ENCODE measurements around the gene MRPL28.

Gene MRPL28

GRCh38 chr16:356741-357140, 13.6 kb downstream of the MRPL28 start:
- H3K9me2 ChIP-seq (replicated peaks; ENCODE audit: insufficient read depth, low read length) = no peaks in the 10 kb centered on the region
- no peak overlapping the region for H3K9ac ChIP-seq (ENCODE audit: low read length)
- no peak overlapping the region for H3K4me2 ChIP-seq (ENCODE audit: low read depth, low read length, poor library complexity, severe bottlenecking)
- TF ChIP-seq EZH2phosphoT487 (conservative IDR thresholded peaks at IDR 0.05; ENCODE audit: low read length) = no peak
- TF ChIP-seq CTCF (IDR thresholded peaks at IDR 0.05; ENCODE audit: insufficient read depth, low read length, poor library complexity, severe bottlenecking) = no peak
- no peaks in the 10 kb centered on the region for H3K36me3 ChIP-seq (ENCODE audit: low read length)
- no peak overlapping the region for H3K4me3 ChIP-seq (ENCODE audit: insufficient read depth, low read length, poor library complexity, severe bottlenecking)
- no peak overlapping the region for H3K27ac ChIP-seq (ENCODE audit: low read depth, low read length)
- no peaks in the 10 kb centered on the region for H4K20me1 ChIP-seq (ENCODE audit: low read depth, low read length)
- H3K79me2 ChIP-seq (ENCODE audit: insufficient read depth, low read length) = no peaks in the 10 kb centered on the region
- no peaks in the 10 kb centered on the region for H3F3A ChIP-seq (ENCODE audit: insufficient read depth)
- H2AFZ ChIP-seq (ENCODE audit: low read depth, low read length, severe bottlenecking) = no peak overlapping the region
- H3K27me3 ChIP-seq (ENCODE audit: low read length) = no peaks in the 10 kb centered on the region
- H3K9me3 ChIP-seq (ENCODE audit: insufficient read depth, low read length) = no peaks in the 10 kb centered on the region

GRCh38 chr16:354971-355461, 15.3 kb downstream of the MRPL28 start:
- Histone ChIP-seq H3K9me2 (replicated peaks; ENCODE audit: insufficient read depth, low read length) (no peaks in the 10 kb centered on the region), H3F3A (ENCODE audit: insufficient read depth) (no peaks in the 10 kb centered on the region), H3K79me2 (ENCODE audit: insufficient read depth, low read length) (peaks cover 11% of the 10 kb centered on the region; the same call in 1 of the 2 replicates), H3K9ac (ENCODE audit: low read length) (no peak overlapping the region), H4K20me1 (ENCODE audit: low read depth, low read length) (no peaks in the 10 kb centered on the region), H3K27me3 (ENCODE audit: low read length) (no peaks in the 10 kb centered on the region), H2AFZ (ENCODE audit: low read depth, low read length, severe bottlenecking) (no peak overlapping the region), H3K4me3 (ENCODE audit: insufficient read depth, low read length, poor library complexity, severe bottlenecking) (no peak overlapping the region), H3K36me3 (ENCODE audit: low read length) (no peaks in the 10 kb centered on the region), H3K4me2 (ENCODE audit: low read depth, low read length, poor library complexity, severe bottlenecking) (no peak overlapping the region), H3K9me3 (ENCODE audit: insufficient read depth, low read length) (no peaks in the 10 kb centered on the region), H3K27ac (ENCODE audit: low read depth, low read length) (no peak overlapping the region)
- TF ChIP-seq CTCF (IDR thresholded peaks at IDR 0.05; ENCODE audit: insufficient read depth, low read length, poor library complexity, severe bottlenecking) = no peak
- no peak for TF ChIP-seq EZH2phosphoT487 (conservative IDR thresholded peaks at IDR 0.05; ENCODE audit: low read length)

- Histone ChIP-seq H2AFZ (ENCODE audit: low read depth, low read length, severe bottlenecking) (no peak overlapping the region), H3K79me2 (ENCODE audit: insufficient read depth, low read length) (peaks cover 15% of the 10 kb centered on the region; the same call in 1 of the 2 replicates), H3K36me3 (ENCODE audit: low read length) (no peaks in the 10 kb centered on the region), H3K9me3 (ENCODE audit: insufficient read depth, low read length) (no peaks in the 10 kb centered on the region), H3K4me3 (ENCODE audit: insufficient read depth, low read length, poor library complexity, severe bottlenecking) (no peak overlapping the region), H3K27ac (ENCODE audit: low read depth, low read length) (no peak overlapping the region), H4K20me1 (ENCODE audit: low read depth, low read length) (no peaks in the 10 kb centered on the region), H3F3A (ENCODE audit: insufficient read depth) (no peaks in the 10 kb centered on the region), H3K27me3 (ENCODE audit: low read length) (no peaks in the 10 kb centered on the region), H3K4me2 (ENCODE audit: low read depth, low read length, poor library complexity, severe bottlenecking) (no peak overlapping the region), H3K9me2 (replicated peaks; ENCODE audit: insufficient read depth, low read length) (no peaks in the 10 kb centered on the region), H3K9ac (ENCODE audit: low read length) (no peak overlapping the region)
- TF ChIP-seq CTCF (IDR thresholded peaks at IDR 0.05; ENCODE audit: insufficient read depth, low read length, poor library complexity, severe bottlenecking) (no peak), EZH2phosphoT487 (conservative IDR thresholded peaks at IDR 0.05; ENCODE audit: low read length) (no peak)
Measured at GRCh38 chr16:354291-354881, 16.0 kb downstream of the MRPL28 start.
